Heart left ventricle (tissue), 13 donors: ENCODE data around the gene PKP1.

ENCODE experiments used
- CTCF ChIP-seq, 12 donors: fragments of 200-600 bp; sonication (generic) in 4 of 12; IDR thresholded peaks; one replicate each; pipeline versions ENCODE4 v1.5.0 to v1.8.0; 2018 to 2022; ENCODE audit warnings: antibody characterized with exemption in 12 of 12, mild to moderate bottlenecking in 5 of 12
- POLR2A ChIP-seq, 2 donors: fragments of 450-650 bp; IDR thresholded peaks; one replicate each; pipeline ENCODE4 v1.6.1; 2017; ENCODE audit warnings: antibody characterized with exemption in 2 of 2, mild to moderate bottlenecking in 2 of 2, moderate library complexity in 2 of 2
- donor health status: ischemic (EF 13 %, LVEDD 7.1; RV severe dilation, severe dysfunction).
- donor health status: DM: no; HTN: yes; CAD: no.
- donor health status: DM: no; HTN: no; CAD: no.
- donor health status: ischemic (EF 25% LVEDD 6.9; RV normal size, moderate dysfunction).
- donor health status: ischemic (EF 25% LVEDD 5.7; RV mildly dilated, moderate dysfunction).
- donor health status: ischemic (EF 35%, LVEDD 5.7; RV mildly dilated, moderate dysfunction).
- donor health status: nonischemic (EF 11% LVEDD 7.7; RV severe dilation, severe dysfunction).
- donor health status: DM: yes; HTN: yes; CAD: no.
- donor health status: PGD.
- donor health status: ischemic (EF 29% LVEDD 5.4; RV normal size, mild dysfunction).
- donor health status: nonischemic (EF 23%, LVEDD 6.1; RV moderate dilation, normal function).

GRCh38 chr1:201307231-201307630 lies 23.9 kb downstream of the PKP1 start:
- TF ChIP-seq POLR2A (IDR thresholded peaks at IDR 0.05) = no peak
- no peak for TF ChIP-seq CTCF (IDR thresholded peaks at IDR 0.05)
